GM19035 (cell line): ENCODE measurements around the gene AAR2.

Experiments
- ATAC-seq: cut with Tn5 transposase; IDR thresholded peaks from one replicate; pipeline ENCODE4 v1.9.1; 2021; ENCODE audit not compliant: unreplicated experiment

Gene AAR2

GRCh38 chr20:36275441-36276189 is 39.3 kb downstream of the AAR2 start:
- ATAC-seq: no peak

GRCh38 chr20:36277546-36277945 is 41.3 kb downstream of the AAR2 start:
- ATAC-seq: no peak

- ATAC-seq: no peak
Observed at GRCh38 chr20:36279362-36279761, 43.1 kb downstream of the AAR2 start.

- ATAC-seq: no peak
Observed at GRCh38 chr20:36279776-36280175, 43.5 kb downstream of the AAR2 start.

GRCh38 chr20:36281785-36282380 is 45.6 kb downstream of the AAR2 start:
- ATAC-seq: no peak

- no peak for ATAC-seq
Observed at GRCh38 chr20:36284751-36285150, 48.5 kb downstream of the AAR2 start.

- ATAC-seq: no peak
Observed at GRCh38 chr20:36285746-36286447, 49.6 kb downstream of the AAR2 start.

GRCh38 chr20:36297656-36298055 is 61.4 kb downstream of the AAR2 start:
- ATAC-seq: no peak

- ATAC-seq: no peak
Observed at GRCh38 chr20:36298061-36298460, 61.8 kb downstream of the AAR2 start.

GRCh38 chr20:36298795-36299339 is 62.6 kb downstream of the AAR2 start:
- no peak for ATAC-seq

GRCh38 chr20:36299459-36299858 is 63.2 kb downstream of the AAR2 start:
- no peak for ATAC-seq

- no peak for ATAC-seq
Observed at GRCh38 chr20:36301359-36302119, 65.3 kb downstream of the AAR2 start.

GRCh38 chr20:36303020-36303595 is 66.8 kb downstream of the AAR2 start:
- no peak for ATAC-seq

GRCh38 chr20:36303831-36304230 is 67.6 kb downstream of the AAR2 start:
- no peak for ATAC-seq

- ATAC-seq: no peak
Observed at GRCh38 chr20:36304786-36305495, 68.7 kb downstream of the AAR2 start.

- no peak for ATAC-seq
Observed at GRCh38 chr20:36305602-36306551, 69.6 kb downstream of the AAR2 start, which contains the start of gene DLGAP4. Gene DLGAP4, plus strand, starts transcription at chr20:36306339. Its CDS starts 125,379 bp downstream, at chr20:36431718.
